AML-193 (cell line): ENCODE measurements around the gene PRSS57.
"Not testable (repeated sequence)": the region's sequence is repeated elsewhere in the genome, so short reads cannot be mapped to it uniquely, and the experiment has no call there.

Experiments used
- DNase-seq, 2 experiments: peaks; one replicate each; lab custom pipeline; 2025; lab: John Stamatoyannopoulos, UW

The PRSS57 gene

GRCh38 chr19:723247-723646, 28.0 kb upstream of the PRSS57 start:
- no peak for DNase-seq

DNA sequence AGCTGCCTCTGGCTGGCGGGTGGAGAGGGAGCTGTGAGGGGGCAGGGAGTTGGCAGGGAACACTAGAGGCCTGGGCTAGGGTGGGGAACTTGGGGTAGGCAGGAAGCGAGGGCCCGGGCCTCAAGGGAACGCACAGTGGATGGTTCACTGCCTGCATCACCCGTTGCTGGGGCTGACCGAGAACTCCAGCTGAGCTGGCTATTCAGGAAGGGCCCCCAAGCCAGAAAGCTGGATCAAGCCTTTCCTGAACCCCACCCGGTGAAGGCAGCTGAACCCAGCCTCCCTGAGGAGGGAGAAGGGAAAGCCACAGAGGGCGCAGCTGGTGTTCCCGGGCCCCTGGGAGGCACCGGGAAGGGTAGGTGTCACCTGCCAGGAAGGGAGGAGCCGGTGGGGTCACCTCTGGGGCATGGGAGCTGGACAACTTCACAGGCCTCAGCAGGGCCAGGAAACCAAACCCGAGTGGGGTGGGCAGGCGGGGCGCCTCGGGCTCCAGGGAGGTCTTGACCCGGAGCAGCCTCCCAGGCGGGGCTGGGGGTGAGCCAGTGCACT, 27.4 kb upstream of the PRSS57 start:
- DNase-seq = no peak

DNA sequence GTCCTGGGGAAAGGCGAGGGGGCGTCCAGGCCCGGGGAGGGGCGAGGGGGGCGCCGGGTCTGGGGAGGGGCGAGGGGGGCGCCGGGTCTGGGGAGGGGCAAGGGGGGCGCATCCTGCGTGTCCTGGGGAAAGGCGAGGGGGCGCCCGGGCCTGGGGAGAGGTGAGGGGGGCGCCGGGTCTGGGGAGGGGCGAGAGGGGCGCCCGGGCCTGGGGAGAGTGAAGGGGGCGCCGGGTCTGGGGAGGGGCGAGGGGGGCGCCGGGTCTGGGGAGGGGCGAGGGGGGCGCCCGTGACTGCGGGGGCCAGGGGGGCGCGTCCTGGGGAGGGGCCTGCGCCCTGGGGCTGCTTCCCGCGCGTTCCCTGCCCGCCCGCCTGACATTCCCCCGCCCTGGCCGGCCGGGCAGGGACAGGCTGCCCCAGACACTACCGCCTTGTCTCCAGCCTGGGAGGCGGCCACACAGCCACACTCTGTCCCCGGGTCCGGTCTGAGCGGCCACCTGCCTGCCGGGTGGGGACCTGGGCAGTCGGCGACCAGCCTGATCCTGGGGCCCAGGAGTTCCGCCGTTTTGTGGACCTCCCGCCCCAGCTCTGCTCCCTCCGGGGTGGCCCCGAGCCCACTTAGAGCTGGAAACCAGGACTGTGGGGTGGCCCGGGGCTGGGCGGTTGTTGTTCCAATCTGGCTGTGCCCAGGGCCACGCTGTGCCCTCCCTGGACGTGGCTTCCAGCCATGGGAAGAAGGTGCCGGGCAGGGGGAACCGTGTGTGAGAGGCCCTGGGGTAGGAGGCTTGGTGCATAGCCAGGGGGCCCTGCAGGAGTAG, 25.3 kb upstream of the PRSS57 start:
- DNase-seq = no peak

GRCh38 chr19:719636-720344, 24.5 kb upstream of the PRSS57 start:
- no peak for DNase-seq

DNA sequence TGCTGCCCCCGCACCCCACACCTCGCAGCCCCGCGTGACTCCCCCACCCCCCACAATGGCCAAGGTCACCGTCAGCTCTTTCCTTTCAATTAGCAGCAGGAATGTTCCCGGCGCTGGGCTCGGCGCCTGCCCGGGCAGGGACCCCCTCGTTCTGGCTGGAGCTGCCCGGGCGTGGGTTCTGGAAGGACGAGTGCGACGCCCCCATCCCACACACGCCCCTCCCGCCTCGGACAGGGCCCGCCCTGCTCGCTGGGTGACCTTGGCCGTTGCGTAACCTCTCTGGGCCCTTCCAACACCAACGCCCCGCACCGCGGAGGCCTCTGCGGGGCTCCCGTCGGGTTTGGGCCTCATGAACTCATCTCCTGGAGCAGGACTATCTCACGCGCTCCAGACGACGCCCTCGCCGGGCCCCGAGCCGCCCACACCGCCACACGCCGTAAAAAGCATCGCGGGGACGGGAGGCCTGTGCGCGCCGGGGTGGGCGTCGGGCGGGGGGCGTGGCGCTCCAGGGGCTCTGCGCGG, 23.8 kb upstream of the PRSS57 start:
- no peak for DNase-seq

- no peak for DNase-seq
These were observed 23.1 kb upstream of the PRSS57 start for GRCh38 chr19:718251-718951.

GRCh38 chr19:715347-715746, 20.1 kb upstream of the PRSS57 start:
- DNase-seq = no peak

DNA sequence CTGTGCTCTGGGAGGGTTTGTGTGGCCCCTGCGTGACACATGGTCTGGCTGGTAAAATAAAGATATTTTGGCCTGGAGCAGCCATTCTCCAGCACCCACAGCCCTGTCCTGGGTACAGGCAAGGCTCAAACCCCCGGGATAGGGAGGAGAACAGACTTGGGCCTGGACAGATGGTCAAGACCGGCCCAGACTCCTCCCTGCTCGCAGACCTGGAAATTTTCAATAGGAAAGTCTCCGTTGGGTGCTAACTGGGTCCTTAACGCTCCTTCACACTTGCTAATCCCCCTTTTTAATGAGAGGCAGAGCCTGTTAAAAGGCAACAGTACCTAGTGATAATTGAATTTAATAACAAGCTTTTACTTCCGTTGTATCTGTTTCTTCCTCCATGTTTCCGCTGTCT, 16.0 kb upstream of the PRSS57 start:
- no peak for DNase-seq

- DNase-seq = no peak
These were observed 15.5 kb upstream of the PRSS57 start for GRCh38 chr19:710767-711166.

DNA sequence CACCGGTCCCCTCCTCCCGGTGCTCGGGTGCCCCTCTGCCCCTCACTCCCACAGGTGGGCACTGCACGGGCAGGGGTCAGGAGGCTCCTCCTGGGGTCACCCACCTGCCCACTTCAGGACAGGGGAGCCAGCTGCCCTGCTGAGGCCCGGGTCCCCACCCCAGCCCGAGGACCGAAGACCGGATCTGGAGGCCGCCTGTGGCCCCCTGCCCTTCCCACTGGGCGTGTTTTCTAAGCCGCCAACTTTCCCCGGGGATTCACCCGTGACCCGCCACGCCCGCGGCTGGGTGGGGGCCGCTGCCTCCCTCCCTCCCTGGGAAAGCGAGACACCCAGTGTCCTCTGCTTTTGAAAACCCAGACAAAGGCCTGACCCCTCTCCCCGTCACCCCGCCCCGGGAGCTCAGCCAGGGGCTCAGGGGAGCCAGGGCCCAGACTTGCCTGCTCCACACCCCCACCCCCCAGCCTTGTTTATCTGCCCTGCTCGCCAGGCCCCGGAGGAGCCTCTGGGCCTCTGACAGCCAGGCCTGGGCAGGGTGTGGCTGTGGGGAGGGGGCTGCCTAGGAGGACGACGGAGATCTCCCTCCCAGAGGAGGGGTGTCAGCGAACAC, 14.8 kb upstream of the PRSS57 start:
- DNase-seq = no peak

- DNase-seq = no peak
These were observed 14.1 kb upstream of the PRSS57 start for GRCh38 chr19:709196-709964.

DNA sequence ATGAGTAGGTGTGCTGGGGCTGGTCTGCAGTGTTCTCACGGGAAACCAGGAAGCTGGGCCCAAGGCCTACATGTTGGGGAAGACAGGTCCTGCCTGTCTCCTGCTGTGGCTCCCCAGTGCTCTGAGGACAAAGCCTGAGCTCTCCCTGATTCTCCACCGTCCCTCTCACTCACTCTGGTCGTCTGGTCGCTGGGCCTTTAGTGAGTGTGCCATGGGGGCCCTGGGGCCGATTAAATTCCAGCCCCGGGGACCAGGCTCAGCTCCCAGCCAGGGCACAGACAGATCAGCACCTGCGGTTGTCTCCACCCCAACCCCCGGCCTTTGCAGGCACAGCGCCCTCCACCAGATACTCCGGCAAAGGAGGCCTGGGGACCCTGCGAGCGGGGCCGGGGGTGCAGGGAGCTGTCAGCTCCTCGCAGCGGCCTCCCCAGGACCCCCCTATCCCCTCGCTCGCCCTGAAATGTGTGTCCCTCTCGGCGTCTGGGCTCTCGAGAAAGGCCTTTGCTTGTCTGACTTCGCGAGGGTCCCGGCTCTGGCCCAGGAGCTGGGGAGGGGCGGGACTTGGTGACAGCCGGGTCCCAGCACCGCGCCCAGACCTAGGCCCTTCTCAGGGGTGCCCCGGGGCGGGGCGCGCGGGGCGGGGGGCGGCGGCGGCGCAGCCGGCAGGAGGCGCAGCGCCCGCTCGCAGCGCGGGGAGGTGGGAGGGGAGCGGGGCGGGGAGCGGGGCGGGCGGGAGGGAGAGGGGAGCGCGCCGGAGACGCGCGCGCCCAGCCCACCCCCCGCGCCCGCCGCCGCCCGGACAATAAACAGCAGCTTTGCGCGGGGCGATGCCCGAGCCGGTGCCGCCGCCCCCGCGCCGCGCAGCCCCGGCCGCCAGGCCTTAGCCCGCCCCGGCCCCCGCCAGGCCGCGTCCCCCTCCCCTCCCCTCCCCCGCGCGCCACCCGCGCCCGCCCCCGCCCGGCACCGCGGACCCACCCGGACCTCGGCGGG, 13.2 kb upstream of the PRSS57 start, which contains the start of gene PALM:
Gene PALM, plus strand, starts transcription at position 782 of the 990 bp plus-strand sequence. CDS start 212 bp downstream, outside the sequence.
- DNase-seq = no peak

DNA sequence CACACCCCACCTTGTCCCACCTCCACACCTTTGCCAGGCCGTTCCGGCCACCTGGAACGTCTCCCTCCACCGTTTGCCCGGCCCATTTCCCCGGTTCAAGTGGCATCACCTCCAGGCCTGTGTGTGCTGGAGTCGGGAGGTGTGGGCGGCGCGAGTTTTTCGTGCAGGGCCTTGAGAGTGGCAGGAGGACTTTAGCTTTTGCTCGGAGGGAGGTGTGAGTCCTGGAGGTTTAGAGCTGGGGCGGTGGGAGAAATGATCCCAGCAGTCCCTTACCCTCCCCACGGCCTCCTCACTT, 9.1 kb upstream of the PRSS57 start:
- no peak for DNase-seq

GRCh38 chr19:703651-704446, 8.6 kb upstream of the PRSS57 start:
- peak; percentile 91 to 92 for DNase-seq

GRCh38 chr19:703329-703650, 8.0 kb upstream of the PRSS57 start:
- DNase-seq = no peak

DNA sequence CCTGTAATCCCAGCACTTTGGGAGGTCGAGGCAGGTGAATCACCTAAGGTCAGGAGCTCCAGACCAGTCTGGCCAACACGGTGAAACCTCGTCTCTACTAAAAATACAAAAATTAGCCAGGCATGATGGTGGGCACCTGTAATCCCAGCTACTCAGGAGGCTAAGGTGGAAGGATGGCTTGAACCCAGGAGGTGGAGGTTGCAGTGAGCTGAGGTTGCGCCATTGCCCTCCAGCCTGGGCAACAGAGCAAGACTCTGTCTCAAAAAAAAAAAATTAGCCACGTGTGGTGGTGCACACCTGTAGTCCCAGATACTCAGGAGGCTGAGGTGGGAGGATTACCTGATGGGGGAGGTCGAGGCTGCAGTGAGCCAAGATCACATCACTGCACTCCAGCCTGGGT, 7.6 kb upstream of the PRSS57 start:
- not testable (repeated sequence) for DNase-seq

DNA sequence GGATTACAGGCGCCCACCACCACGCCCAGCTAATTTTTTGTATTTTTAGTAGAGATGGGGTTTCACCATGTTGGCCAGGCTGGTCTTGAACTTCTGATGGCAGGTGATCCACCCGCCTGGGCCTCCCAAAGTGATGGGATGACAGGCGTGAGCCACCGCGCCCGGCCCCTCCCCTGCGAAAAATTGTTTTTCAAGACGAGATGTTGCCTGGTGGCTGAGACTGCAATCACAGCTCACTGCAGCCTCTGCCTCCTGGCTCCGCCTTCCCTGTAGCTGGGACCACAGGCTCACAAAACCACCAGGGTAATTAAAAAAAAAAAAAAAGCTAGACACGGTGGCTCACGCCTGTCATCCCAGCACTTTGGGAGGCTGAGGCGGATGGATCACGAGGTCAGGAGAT, 4.6 kb upstream of the PRSS57 start:
- DNase-seq = not testable (repeated sequence)

- not testable (repeated sequence) for DNase-seq
These were observed 3.3 kb upstream of the PRSS57 start for GRCh38 chr19:698529-698928.
